T-cell (primary cell): ENCODE measurements around the gene FAM221B. TPM values are rescaled to one million over a fixed set of nuclear protein-coding genes. Genes with fewer than 3 reads are reported as not detected.
A peak's percentile ranks its signal among the peaks of the same experiment; 100 is the strongest.

ENCODE experiments used
- ATAC-seq, 4 experiments: fragments of 200-7000 bp in 3 of 4; fragments of 150-1000 bp in 1 of 4; cut with Tn5 transposase; replicated peaks in 1 of 4; 1 replicate in 3 of 4; 2 replicates in 1 of 4; pipeline ENCODE4 v1.10.0; 2021; ENCODE audit warnings: moderate library complexity in 3 of 4, mild to moderate bottlenecking in 2 of 4, moderate number of reproducible peaks in 1 of 4
- CTCF ChIA-PET, 2 donors: fragments of 300-600 bp; sonication (Branson Sonifier 250); formaldehyde crosslinking; loops; one replicate each; lab custom pipeline; 2022; ENCODE audit warnings: antibody characterized with exemption in 2 of 2; lab: Charles Lee
- POLR2A ChIA-PET, 2 donors: fragments of 300-600 bp; sonication (Branson Sonifier 250); formaldehyde crosslinking; loops; one replicate each; lab custom pipeline; 2022; ENCODE audit warnings: antibody characterized with exemption in 2 of 2; lab: Charles Lee
- DNase-seq, 35 experiments: peaks; one replicate each; pipeline versions ENCODE4 v3.0.0 to v3.0.0-alpha.2; 2013 to 2023
- H3K27ac ChIP-seq: one replicate; pipeline ENCODE4 v1.5.1; 2013; ENCODE audit warnings: low read length
- H3K27me3 ChIP-seq, 2 experiments: replicated peaks in 1 of 2; 1 replicate in 1 of 2; 2 replicates in 1 of 2; pipeline versions ENCODE4 v1.6.1 to v1.7.0; 2013; ENCODE audit warnings: low read length in 1 of 2, mixed read lengths in 1 of 2; ENCODE audit not compliant: control insufficient read depth in 2 of 2, insufficient read depth in 2 of 2; ENCODE audit errors: extremely low read depth in 1 of 2
- H3K36me3 ChIP-seq, 2 donors: 1 replicate in 1 of 2; 2 replicates in 1 of 2; pipeline versions ENCODE4 v1.6.1 to v1.7.0; 2013; ENCODE audit warnings: low read length in 1 of 2; ENCODE audit not compliant: control insufficient read depth in 2 of 2, insufficient read depth in 1 of 2; ENCODE audit errors: extremely low read depth in 1 of 2
- H3K4me1 ChIP-seq, 2 experiments: 1 replicate in 1 of 2; 2 replicates in 1 of 2; pipeline versions ENCODE4 v1.6.1 to v1.7.0; 2013; ENCODE audit warnings: low read length in 2 of 2, mixed read lengths in 1 of 2; ENCODE audit not compliant: insufficient read depth in 2 of 2, control insufficient read depth in 1 of 2; ENCODE audit errors: extremely low read depth in 1 of 2
- H3K4me3 ChIP-seq, 2 donors: 1 replicate in 1 of 2; 2 replicates in 1 of 2; pipeline versions ENCODE4 v1.5.1 to v1.7.0; 2013; ENCODE audit warnings: mild to moderate bottlenecking in 2 of 2, low read length in 1 of 2, moderate library complexity in 1 of 2; ENCODE audit not compliant: control insufficient read depth in 1 of 2; ENCODE audit errors: extremely low read depth in 1 of 2
- H3K9me3 ChIP-seq: 2 replicates; pipeline ENCODE4 v1.7.0; 2013
- H3K27ac Mint-ChIP-seq, 2 donors: one replicate each; pipeline ENCODE4 v1.8.0; 2020 to 2021; ENCODE audit warnings: mild to moderate bottlenecking in 2 of 2, mixed read lengths in 2 of 2
- H3K27me3 Mint-ChIP-seq, 2 donors: one replicate each; pipeline ENCODE4 v1.8.0; 2021 to 2022; ENCODE audit warnings: mixed read lengths in 2 of 2
- H3K36me3 Mint-ChIP-seq: one replicate; pipeline ENCODE4 v1.8.0; 2021; ENCODE audit warnings: mixed read lengths
- H3K4me1 Mint-ChIP-seq, 3 donors: one replicate each; pipeline ENCODE4 v1.8.0; 2020 to 2022; ENCODE audit warnings: mixed read lengths in 3 of 3, mild to moderate bottlenecking in 1 of 3
- H3K4me3 Mint-ChIP-seq, 3 donors: one replicate each; pipeline ENCODE4 v1.8.0; 2020 to 2022; ENCODE audit warnings: mild to moderate bottlenecking in 3 of 3, mixed read lengths in 3 of 3, moderate library complexity in 3 of 3
- H3K9me3 Mint-ChIP-seq, 3 donors: one replicate each; pipeline ENCODE4 v1.8.0; 2020 to 2022; ENCODE audit warnings: mixed read lengths in 3 of 3
- WGBS: methylation state at CpG from one replicate; pipeline ENCODE4 v1.1.5; 2013; ENCODE audit warnings: missing lambda C conversion rate; ENCODE audit not compliant: insufficient coverage; 5-methylcytosine and 5-hydroxymethylcytosine counted together
- total RNA-seq, 35 experiments: library from RNA in 6 of 35; stranded (reverse) in 6 of 35; fragments of 120-200 nt in 1 of 35; gene quantifications; one replicate each; pipeline versions ENCODE4 v1.2.1 to v1.2.4 and lab custom pipeline; 2013 to 2026

Gene FAM221B
- total RNA-seq, 5 donors from 2014 or later (not counting 1 experiment from before 2014, with no cell fraction given), result not detected

DNA sequence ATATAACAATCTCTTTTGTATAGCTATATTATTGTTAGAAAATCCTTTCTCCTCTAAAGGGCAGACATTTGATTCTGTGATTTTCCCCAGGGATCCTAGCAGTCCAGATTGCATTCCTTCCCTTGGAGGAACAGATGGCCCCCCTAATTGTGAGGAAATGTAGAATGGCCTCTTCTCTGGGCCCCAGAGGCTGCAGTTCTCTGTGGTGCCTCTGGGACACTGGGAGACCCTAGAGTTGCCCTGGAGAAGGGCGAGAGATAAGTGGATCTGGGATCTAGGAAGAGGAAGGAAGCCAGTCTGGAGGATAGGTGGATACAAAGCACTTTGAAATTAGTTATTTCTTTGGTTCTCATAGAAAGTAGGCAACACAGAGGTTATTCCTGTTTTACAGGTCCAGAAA, 11.8 kb downstream of the FAM221B start:
- H3K4me3 ChIP-seq, result no peak overlapping the region
- H3K4me1 ChIP-seq, result peaks cover 9 to 29% of the 10 kb centered on the region in 2 experiments
- Mint-ChIP-seq H3K9me3 (no peaks in the 10 kb centered on the region), H3K27me3 (no peaks in the 10 kb centered on the region), H3K4me3 (peak overlapping the region in 1 of 3 donors; percentile 84), H3K4me1 (peaks cover 29 to 33% (median 32%) of the 10 kb centered on the region in 3 donors), H3K27ac (no peak overlapping the region), H3K36me3 (no peaks in the 10 kb centered on the region)
- WGBS, result 80% methylated on average over 1 of the region's 1 CpG
- no peaks in the 10 kb centered on the region for H3K9me3 ChIP-seq
- CTCF ChIA-PET, result interaction anchor here in 1 of 2 donors (1.0 kb wide), 1 partner anchor 27 kb away, joined by 3 read pairs; no protein-coding TSS in a partner anchor
- POLR2A ChIA-PET, result no interaction called here
- DNase-seq, result no peak
- ATAC-seq, result no peak
- H3K27ac ChIP-seq, result no peak overlapping the region
- H3K27me3 ChIP-seq, result no peaks in the 10 kb centered on the region
- no peaks in the 10 kb centered on the region for H3K36me3 ChIP-seq

DNA sequence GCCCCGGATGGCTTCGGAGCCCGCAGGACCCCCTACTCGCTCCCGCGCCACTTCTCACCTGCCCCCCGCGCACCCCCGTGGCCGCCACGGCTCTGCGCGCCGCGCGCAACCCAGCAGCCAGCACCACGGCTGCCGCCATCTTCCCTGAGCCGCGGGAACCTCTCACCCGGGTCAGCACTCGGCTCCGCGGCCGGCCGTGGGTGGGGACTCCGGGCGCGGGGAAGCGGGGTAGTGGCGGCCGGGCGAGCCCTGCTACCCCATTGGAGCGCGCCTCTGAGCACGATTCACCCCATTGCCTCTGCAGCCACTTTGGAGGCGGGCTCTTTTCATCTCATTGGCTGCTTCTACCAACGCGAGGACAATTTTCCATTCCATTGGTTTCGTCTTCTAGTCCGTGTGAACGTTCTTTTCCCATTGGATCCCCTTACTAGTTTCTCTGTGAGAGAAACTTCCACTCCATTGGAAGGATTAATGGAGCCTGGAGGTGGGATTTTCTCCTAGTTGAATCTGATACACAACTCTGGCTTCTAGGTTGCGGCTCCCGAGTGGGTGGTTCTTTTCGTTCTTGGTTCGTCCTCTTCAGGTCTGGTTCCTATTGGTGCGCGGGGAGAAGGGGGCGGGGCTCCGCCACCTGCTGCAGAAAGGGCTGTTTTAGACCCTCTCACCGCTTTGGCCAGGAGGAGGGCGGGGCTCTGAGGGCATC, 13.5 kb downstream of the FAM221B start, which contains the start of gene HINT2:
Gene HINT2, minus strand, starts transcription at position 202 of the 703 bp plus-strand sequence. Its CDS starts 63 bp downstream, at position 139.
- Mint-ChIP-seq H3K27me3 (no peaks in the 10 kb centered on the region), H3K36me3 (no peaks in the 10 kb centered on the region), H3K4me3 (peak within 1 kb of the TSS; percentile 84 to 97 (median 96)), H3K4me1 (peaks cover 35 to 43% (median 37%) of the 10 kb centered on the region in 3 donors), H3K9me3 (no peaks in the 10 kb centered on the region), H3K27ac (peak within 1 kb of the TSS; percentile 96 to 98)
- ATAC-seq (peak; percentile 77 to 87 (median 86)), DNase-seq (peak; percentile 93 to 99 (median 97))
- peak within 1 kb of the TSS; percentile 82 for H3K27ac ChIP-seq
- H3K4me3 ChIP-seq, result peak within 1 kb of the TSS; percentile 85 to 90
- H3K27me3 ChIP-seq, result no peaks in the 10 kb centered on the region
- CTCF ChIA-PET, result interaction anchor here in 1 of 2 donors (1.1 to 1.2 kb wide), 2 partner anchors 21 to 83 kb away, joined by 3 to 5 read pairs; partner anchors contain the start of genes CREB3 and TLN1
- peaks cover 0 to 2% of the 10 kb centered on the region in 2 donors for H3K36me3 ChIP-seq
- WGBS, result under 1% methylated on average over 38 of the region's 52 CpGs
- peaks cover 9 to 39% of the 10 kb centered on the region in 2 experiments for H3K4me1 ChIP-seq
- H3K9me3 ChIP-seq, result no peaks in the 10 kb centered on the region
- POLR2A ChIA-PET, result interaction anchor here in 1 of 2 donors (0.6 kb wide), 1 partner anchor 73 kb away, joined by 3 read pairs; no protein-coding TSS in a partner anchor

DNA sequence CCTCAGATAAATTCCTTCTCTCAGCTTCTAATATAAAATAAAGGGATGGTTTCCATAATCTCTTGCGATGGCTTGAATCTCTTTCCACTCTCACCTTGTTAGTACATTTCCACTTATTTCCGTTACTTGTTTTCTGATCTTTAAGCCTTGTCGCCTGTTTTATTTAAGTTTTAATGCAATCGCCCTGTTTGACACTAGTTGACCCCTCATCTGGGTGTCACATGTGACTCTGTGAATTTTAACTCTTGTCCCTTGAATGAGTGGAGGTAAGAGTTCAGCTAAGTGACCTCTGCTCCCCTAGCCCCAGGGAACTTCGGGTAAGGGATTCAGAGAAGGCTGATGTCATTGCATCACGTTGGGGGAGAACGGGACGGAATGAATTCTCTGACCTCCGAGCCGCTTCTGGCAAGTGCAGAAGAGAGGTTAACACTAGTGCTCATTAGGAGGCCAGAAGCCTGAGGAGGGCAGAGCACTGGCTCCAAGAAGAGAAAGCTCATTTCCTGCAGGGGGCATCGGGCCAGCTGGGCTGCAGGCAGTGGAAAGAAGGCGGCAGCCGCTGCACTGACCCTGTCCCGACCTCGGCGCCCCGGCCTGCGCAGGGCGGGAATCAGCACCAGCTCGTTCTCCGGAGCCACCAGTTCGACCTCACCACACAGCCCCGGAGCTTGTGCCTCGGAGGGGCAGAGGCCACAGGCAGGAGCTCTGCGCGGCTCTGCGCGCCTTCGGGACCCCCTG, 14.3 kb downstream of the FAM221B start:
- H3K27ac Mint-ChIP-seq, result peak overlapping the region; percentile 66 to 81
- Histone ChIP-seq H3K36me3 (peaks cover 0 to 3% of the 10 kb centered on the region in 2 donors), H3K9me3 (no peaks in the 10 kb centered on the region), H3K27me3 (no peaks in the 10 kb centered on the region), H3K27ac (peak overlapping the region; percentile 52), H3K4me1 (peaks cover 9 to 39% of the 10 kb centered on the region in 2 experiments), H3K4me3 (peak overlapping the region; percentile 85 to 90)
- H3K36me3 Mint-ChIP-seq, result no peaks in the 10 kb centered on the region
- H3K9me3 Mint-ChIP-seq, result no peaks in the 10 kb centered on the region
- DNase-seq (peak in 6 of 35 experiments; percentile 14 to 55 (median 22)), ATAC-seq (peak in 3 of 4 experiments; percentile 1 to 5 (median 2))
- WGBS, result 8% methylated on average over 28 of the region's 29 CpGs
- CTCF ChIA-PET, result interaction anchor here in 1 of 2 donors (1.1 to 1.2 kb wide), 2 partner anchors 22 to 82 kb away, joined by 3 to 5 read pairs; partner anchors contain the start of genes CREB3 and TLN1
- POLR2A ChIA-PET, result no interaction called here
- no peaks in the 10 kb centered on the region for H3K27me3 Mint-ChIP-seq
- peaks cover 35 to 43% (median 37%) of the 10 kb centered on the region in 3 donors for H3K4me1 Mint-ChIP-seq
- peak overlapping the region; percentile 84 to 97 (median 96) for H3K4me3 Mint-ChIP-seq

DNA sequence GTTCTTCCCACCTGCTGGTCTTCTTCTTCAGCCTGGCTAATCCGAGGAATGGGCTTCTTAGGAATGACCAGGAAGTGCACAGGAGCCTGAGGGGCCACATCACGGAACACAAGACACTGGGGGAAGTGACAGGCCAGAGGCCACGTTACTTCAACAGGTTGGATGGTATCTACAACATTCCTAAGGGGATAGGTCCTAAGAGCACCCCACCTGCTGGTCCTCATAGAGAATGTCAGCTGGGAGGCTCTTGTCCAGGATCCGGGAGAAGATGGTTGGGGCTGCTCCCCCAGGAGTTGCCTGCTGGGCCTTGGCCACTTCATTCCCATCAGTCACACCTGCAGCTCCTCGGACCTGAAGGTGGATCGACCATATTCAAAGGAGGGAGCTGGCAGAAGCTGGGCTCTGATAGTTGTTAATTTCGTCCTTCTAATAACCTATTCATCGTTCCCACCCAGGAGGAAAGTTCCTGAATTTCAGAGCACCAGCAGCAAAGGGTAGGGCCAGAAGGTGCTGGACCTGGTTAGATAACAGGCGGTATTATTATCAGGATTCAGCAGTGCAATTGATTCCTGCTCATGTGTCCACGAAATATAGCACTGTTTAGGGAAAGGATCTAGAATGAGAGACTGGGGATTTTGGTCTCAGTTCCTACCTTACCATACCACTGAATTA, 15.0 kb downstream of the FAM221B start:
- Mint-ChIP-seq H3K9me3 (no peaks in the 10 kb centered on the region), H3K4me1 (peaks cover 35 to 43% (median 37%) of the 10 kb centered on the region in 3 donors), H3K4me3 (peak overlapping the region; percentile 84 to 97 (median 96)), H3K27me3 (no peaks in the 10 kb centered on the region), H3K36me3 (peaks cover 3% of the 10 kb centered on the region), H3K27ac (peak overlapping the region in 1 of 2 donors; percentile 58)
- Histone ChIP-seq H3K27me3 (no peaks in the 10 kb centered on the region), H3K9me3 (no peaks in the 10 kb centered on the region), H3K4me3 (no peak overlapping the region), H3K27ac (no peak overlapping the region), H3K4me1 (peaks cover 9 to 39% of the 10 kb centered on the region in 2 experiments), H3K36me3 (peaks cover 3% of the 10 kb centered on the region in 2 donors)
- ATAC-seq (no peak), DNase-seq (no peak)
- ChIA-PET CTCF (interaction anchor here in 1 of 2 donors (1.1 to 1.2 kb wide), 2 partner anchors 22 to 81 kb away, joined by 3 to 5 read pairs; partner anchors contain the start of genes CREB3 and TLN1), POLR2A (no interaction called here)
- WGBS, result 100% methylated on average over 2 of the region's 10 CpGs

DNA sequence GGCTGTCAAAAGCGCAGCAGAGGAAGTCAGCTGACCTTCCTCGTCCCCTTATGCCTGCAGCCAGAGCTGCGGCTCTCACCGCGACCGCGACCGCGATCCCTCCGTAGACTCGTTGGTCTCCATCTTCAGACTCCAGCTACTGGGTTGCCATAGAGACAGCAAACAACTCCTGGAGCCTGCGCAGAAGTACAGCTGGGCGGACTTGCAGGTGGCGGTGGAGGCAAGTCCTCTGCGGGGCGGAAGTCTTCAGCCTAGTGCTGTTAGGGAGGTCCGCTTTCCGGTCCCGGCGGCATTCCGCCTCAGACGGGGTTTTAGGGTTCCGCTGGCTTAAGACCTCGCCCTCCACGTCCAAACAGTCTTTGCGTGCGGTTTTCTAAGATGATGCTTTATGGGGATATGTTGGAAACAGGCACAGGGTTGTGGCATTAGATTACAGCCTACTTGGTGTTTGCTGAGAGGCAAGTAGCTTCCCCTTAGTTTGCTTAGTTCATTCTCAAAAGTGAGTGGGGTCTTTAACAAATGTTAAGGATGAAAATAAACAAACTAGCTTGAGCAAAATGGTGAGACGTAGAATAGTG, 16.4 kb downstream of the FAM221B start, which contains the start of gene SPAG8:
Gene SPAG8, minus strand, starts transcription at position 238 of the 578 bp plus-strand sequence. Its CDS starts 115 bp downstream, at position 123.
- H3K36me3 Mint-ChIP-seq, result peaks cover 4% of the 10 kb centered on the region
- no peaks in the 10 kb centered on the region for H3K9me3 Mint-ChIP-seq
- peaks cover 7 to 15% of the 10 kb centered on the region in 2 donors for H3K36me3 ChIP-seq
- ChIA-PET CTCF (interaction anchor here in 1 of 2 donors (0.6 to 1.6 kb wide), 8 partner anchors 8 to 208 kb away, joined by 3 to 6 read pairs (median 4); partner anchors contain the start of genes CREB3 and NPR2), POLR2A (interaction anchor here in 1 of 2 donors (0.6 to 1.0 kb wide), 3 partner anchors 14 to 133 kb away, joined by 3 to 4 read pairs (median 3); no protein-coding TSS in a partner anchor)
- H3K4me3 Mint-ChIP-seq, result peak within 1 kb of the TSS; percentile 84 to 96 (median 86)
- no peaks in the 10 kb centered on the region for H3K27me3 ChIP-seq
- H3K4me1 ChIP-seq, result peaks cover 9 to 39% of the 10 kb centered on the region in 2 experiments
- ATAC-seq (peak; percentile 58 to 71 (median 63)), DNase-seq (peak; percentile 81 to 99 (median 96))
- no peaks in the 10 kb centered on the region for H3K9me3 ChIP-seq
- peak within 1 kb of the TSS; percentile 72 for H3K27ac ChIP-seq
- 0% methylated on average over 23 of the region's 28 CpGs for WGBS
- peaks cover 35 to 43% (median 37%) of the 10 kb centered on the region in 3 donors for H3K4me1 Mint-ChIP-seq
- peak within 1 kb of the TSS; percentile 55 for H3K4me3 ChIP-seq
- H3K27ac Mint-ChIP-seq, result peak within 1 kb of the TSS; percentile 97 to 98
- no peaks in the 10 kb centered on the region for H3K27me3 Mint-ChIP-seq
